Esophagus muscularis mucosa (tissue), 4 donors: ENCODE data around the gene HIRA.

Experiments
- EP300 ChIP-seq: sonication (generic); formaldehyde crosslinking; IDR thresholded peaks from one replicate; pipeline ENCODE4 v1.6.1; 2017; ENCODE audit warnings: antibody characterized with exemption
- POLR2A ChIP-seq: fragments of 450-650 bp; IDR thresholded peaks from one replicate; pipeline ENCODE4 v1.6.1; 2017; ENCODE audit warnings: antibody characterized with exemption, moderate library complexity, mild to moderate bottlenecking, low read depth
- POLR2AphosphoS5 ChIP-seq, 2 donors: sonication (generic); formaldehyde crosslinking; IDR thresholded peaks; one replicate each; pipeline ENCODE4 v1.6.1; 2017; ENCODE audit warnings: antibody characterized with exemption in 2 of 2
- TF ChIP-seq, protein P1 (sequence below), 3 experiments: fragments of 200-600 bp in 2 of 3; fragments of 450-650 bp in 1 of 3; sonication (generic) in 2 of 3; IDR thresholded peaks; one replicate each; pipeline ENCODE4 v1.5.1; 2017 to 2019; ENCODE audit warnings: antibody characterized with exemption in 3 of 3, mild to moderate bottlenecking in 2 of 3, moderate library complexity in 1 of 3

DNA sequence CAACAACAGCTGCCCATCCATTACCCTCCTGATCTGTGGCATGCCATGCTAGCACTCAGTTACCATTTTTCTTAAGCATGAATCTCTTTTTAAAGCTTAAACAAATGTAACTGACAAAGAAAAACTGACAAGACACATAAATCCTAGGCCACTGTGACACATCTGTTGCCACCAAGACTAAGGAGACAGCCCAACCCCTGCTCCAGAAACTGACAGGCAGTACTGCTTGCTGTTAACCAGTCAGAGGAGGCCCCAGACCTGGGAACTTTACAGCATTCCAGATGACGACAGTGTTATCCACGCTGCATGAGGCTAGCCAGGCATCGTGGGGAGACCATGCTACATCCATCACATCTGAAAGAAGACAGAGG, 33.8 kb downstream of the HIRA start:
- TF ChIP-seq, protein P1, sequence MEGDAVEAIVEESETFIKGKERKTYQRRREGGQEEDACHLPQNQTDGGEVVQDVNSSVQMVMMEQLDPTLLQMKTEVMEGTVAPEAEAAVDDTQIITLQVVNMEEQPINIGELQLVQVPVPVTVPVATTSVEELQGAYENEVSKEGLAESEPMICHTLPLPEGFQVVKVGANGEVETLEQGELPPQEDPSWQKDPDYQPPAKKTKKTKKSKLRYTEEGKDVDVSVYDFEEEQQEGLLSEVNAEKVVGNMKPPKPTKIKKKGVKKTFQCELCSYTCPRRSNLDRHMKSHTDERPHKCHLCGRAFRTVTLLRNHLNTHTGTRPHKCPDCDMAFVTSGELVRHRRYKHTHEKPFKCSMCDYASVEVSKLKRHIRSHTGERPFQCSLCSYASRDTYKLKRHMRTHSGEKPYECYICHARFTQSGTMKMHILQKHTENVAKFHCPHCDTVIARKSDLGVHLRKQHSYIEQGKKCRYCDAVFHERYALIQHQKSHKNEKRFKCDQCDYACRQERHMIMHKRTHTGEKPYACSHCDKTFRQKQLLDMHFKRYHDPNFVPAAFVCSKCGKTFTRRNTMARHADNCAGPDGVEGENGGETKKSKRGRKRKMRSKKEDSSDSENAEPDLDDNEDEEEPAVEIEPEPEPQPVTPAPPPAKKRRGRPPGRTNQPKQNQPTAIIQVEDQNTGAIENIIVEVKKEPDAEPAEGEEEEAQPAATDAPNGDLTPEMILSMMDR (IDR thresholded peaks at IDR 0.05): no peak
- TF ChIP-seq POLR2A (no peak), POLR2AphosphoS5 (IDR thresholded peaks at IDR 0.05) (no peak), EP300 (no peak)
